ENCODE results near the gene DPP6. TPM values are rescaled to one million over a fixed set of nuclear protein-coding genes. Genes with fewer than 3 reads are reported as not detected.

The DPP6 gene
- polyA plus RNA-seq, 3 donors: 45.7 to 58.6 (median 46.8) TPM

GRCh38 chr7:154741131-154741530 is 688.9 kb downstream of the DPP6 start:
- DNase-seq (ENCODE audit: low read depth in 3 of 3, low spot score in 2 of 3): no peak

GRCh38 chr7:154743206-154743605 is 691.0 kb downstream of the DPP6 start:
- no peak for DNase-seq (ENCODE audit: low read depth in 3 of 3, low spot score in 2 of 3)

GRCh38 chr7:154744256-154744860 is 692.2 kb downstream of the DPP6 start:
- DNase-seq (ENCODE audit: low read depth in 3 of 3, low spot score in 2 of 3): no peak

- DNase-seq (ENCODE audit: low read depth in 3 of 3, low spot score in 2 of 3): no peak
These were observed 692.7 kb downstream of the DPP6 start for GRCh38 chr7:154744861-154745258.

GRCh38 chr7:154746571-154747360 is 694.6 kb downstream of the DPP6 start:
- no peak for DNase-seq (ENCODE audit: low read depth in 3 of 3, low spot score in 2 of 3)

GRCh38 chr7:154748089-154748786 is 696.0 kb downstream of the DPP6 start:
- DNase-seq (ENCODE audit: low read depth in 3 of 3, low spot score in 2 of 3): no peak

- DNase-seq (ENCODE audit: low read depth in 3 of 3, low spot score in 2 of 3): no peak
These were observed 698.2 kb downstream of the DPP6 start for GRCh38 chr7:154750353-154750801.

- DNase-seq (ENCODE audit: low read depth in 3 of 3, low spot score in 2 of 3): no peak
These were observed 701.0 kb downstream of the DPP6 start for GRCh38 chr7:154753226-154753625.

GRCh38 chr7:154757756-154758155 is 705.6 kb downstream of the DPP6 start:
- no peak for DNase-seq (ENCODE audit: low read depth in 3 of 3, low spot score in 2 of 3)

GRCh38 chr7:154759989-154760388 is 707.8 kb downstream of the DPP6 start:
- DNase-seq (ENCODE audit: low read depth in 3 of 3, low spot score in 2 of 3): no peak

GRCh38 chr7:154765118-154765517 is 712.9 kb downstream of the DPP6 start:
- DNase-seq (ENCODE audit: low read depth in 3 of 3, low spot score in 2 of 3): no peak

GRCh38 chr7:154767142-154767541 is 714.9 kb downstream of the DPP6 start:
- no peak for DNase-seq (ENCODE audit: low read depth in 3 of 3, low spot score in 2 of 3)

GRCh38 chr7:154767821-154768415 is 715.7 kb downstream of the DPP6 start:
- DNase-seq (ENCODE audit: low read depth in 3 of 3, low spot score in 2 of 3): no peak

GRCh38 chr7:154769001-154769400 is 716.8 kb downstream of the DPP6 start:
- DNase-seq (ENCODE audit: low read depth in 3 of 3, low spot score in 2 of 3): no peak

GRCh38 chr7:154769527-154769926 is 717.3 kb downstream of the DPP6 start:
- DNase-seq (ENCODE audit: low read depth in 3 of 3, low spot score in 2 of 3): no peak

- DNase-seq (ENCODE audit: low read depth in 3 of 3, low spot score in 2 of 3): no peak
These were observed 718.2 kb downstream of the DPP6 start for GRCh38 chr7:154770361-154770760.

GRCh38 chr7:154770962-154771361 is 718.8 kb downstream of the DPP6 start:
- DNase-seq (ENCODE audit: low read depth in 3 of 3, low spot score in 2 of 3): no peak

GRCh38 chr7:154774303-154774969 is 722.2 kb downstream of the DPP6 start:
- no peak for DNase-seq (ENCODE audit: low read depth in 3 of 3, low spot score in 2 of 3)

GRCh38 chr7:154775681-154776080 is 723.5 kb downstream of the DPP6 start:
- no peak for DNase-seq (ENCODE audit: low read depth in 3 of 3, low spot score in 2 of 3)

GRCh38 chr7:154776350-154776749 is 724.2 kb downstream of the DPP6 start:
- DNase-seq (ENCODE audit: low read depth in 3 of 3, low spot score in 2 of 3): no peak

- DNase-seq (ENCODE audit: low read depth in 3 of 3, low spot score in 2 of 3): no peak
These were observed 724.8 kb downstream of the DPP6 start for GRCh38 chr7:154777023-154777422.

Data from right renal cortex interstitium (tissue), 3 donors.